DOHH2 (cell line): ENCODE measurements around the gene LONP2.

Experiments used
- H3F3A ChIP-seq: fragments of 200-600 bp; sonication (generic), shearing (Covaris generic); 2 replicates; pipeline ENCODE4 v1.6.0; 2016; ENCODE audit warnings: antibody characterized with exemption, mild to moderate bottlenecking; ENCODE audit not compliant: control insufficient read depth, insufficient read depth
- H3K27ac ChIP-seq: fragments of 200-600 bp; sonication (generic); 2 replicates; pipeline ENCODE4 v1.5.1; 2014; ENCODE audit warnings: low read depth, mild to moderate bottlenecking, low read length, moderate library complexity
- H3K27me3 ChIP-seq: fragments of 200-600 bp; sonication (generic); 2 replicates; pipeline ENCODE4 v1.6.1; 2014; ENCODE audit warnings: mild to moderate bottlenecking, low read length, mixed read lengths; ENCODE audit not compliant: control insufficient read depth
- H3K36me3 ChIP-seq: fragments of 200-600 bp; sonication (generic); 2 replicates; pipeline ENCODE4 v1.6.1; 2014; ENCODE audit warnings: mild to moderate bottlenecking, low read length, moderate library complexity, mixed read lengths; ENCODE audit not compliant: control insufficient read depth
- H3K4me1 ChIP-seq: fragments of 200-600 bp; sonication (generic); 2 replicates; pipeline ENCODE4 v1.6.1; 2014; ENCODE audit warnings: mild to moderate bottlenecking, low read length, mixed read lengths; ENCODE audit not compliant: control insufficient read depth
- H3K4me2 ChIP-seq: fragments of 200-600 bp; sonication (generic); 2 replicates; pipeline ENCODE4 v1.6.0; 2014; ENCODE audit warnings: mild to moderate bottlenecking, low read length, moderate library complexity
- H3K4me3 ChIP-seq: fragments of 200-600 bp; sonication (generic); 2 replicates; pipeline ENCODE4 v1.5.1; 2014; ENCODE audit warnings: mild to moderate bottlenecking, low read length, mixed read lengths
- H3K79me2 ChIP-seq: fragments of 200-600 bp; sonication (generic); 2 replicates; pipeline ENCODE4 v1.6.1; 2014; ENCODE audit warnings: mild to moderate bottlenecking, low read length, mixed read lengths; ENCODE audit not compliant: control insufficient read depth
- H3K9me2 ChIP-seq: fragments of 200-600 bp; sonication (generic); replicated peaks from 2 replicates; pipeline ENCODE4 v1.6.1; 2014; ENCODE audit warnings: mild to moderate bottlenecking, low read length, mixed read lengths; ENCODE audit not compliant: control insufficient read depth
- H3K9me3 ChIP-seq: fragments of 200-600 bp; sonication (generic); 2 replicates; pipeline ENCODE4 v1.6.1; 2014; ENCODE audit warnings: antibody characterized with exemption, low read length, mixed read lengths; ENCODE audit not compliant: control insufficient read depth, insufficient read depth
- H4K20me1 ChIP-seq: fragments of 200-600 bp; sonication (generic); 2 replicates; pipeline ENCODE4 v1.6.0; 2014; ENCODE audit warnings: low read depth, mild to moderate bottlenecking, antibody characterized with exemption, low read length, moderate library complexity; ENCODE audit not compliant: control insufficient read depth, insufficient read depth
- EZH2phosphoT487 ChIP-seq: fragments of 200-600 bp; sonication (generic); IDR thresholded peaks from 2 replicates; pipeline ENCODE4 v1.6.1; 2017; ENCODE audit warnings: borderline replicate concordance, mild to moderate bottlenecking, antibody characterized with exemption, low read length, moderate library complexity, mixed read lengths
- TF ChIP-seq, protein P1 (sequence below): fragments of 200-600 bp; sonication (generic); IDR thresholded peaks from one replicate; pipeline ENCODE4 v1.5.1; 2014; ENCODE audit warnings: antibody characterized with exemption, mild to moderate bottlenecking, low read depth, low read length; ENCODE audit not compliant: poor library complexity, severe bottlenecking

Gene LONP2

GRCh38 chr16:48217708-48218107, 26.4 kb upstream of the LONP2 start:
- Histone ChIP-seq H3K4me1 (no peaks in the 10 kb centered on the region), H3K36me3 (no peaks in the 10 kb centered on the region), H3K27me3 (no peaks in the 10 kb centered on the region), H3K4me3 (no peak overlapping the region), H3F3A (no peaks in the 10 kb centered on the region), H3K4me2 (no peak overlapping the region), H3K27ac (no peak overlapping the region), H3K9me2 (no peaks in the 10 kb centered on the region), H3K79me2 (no peaks in the 10 kb centered on the region), H3K9me3 (no peaks in the 10 kb centered on the region), H4K20me1 (no peaks in the 10 kb centered on the region)
- TF ChIP-seq EZH2phosphoT487, result no peak
- TF ChIP-seq, protein P1, sequence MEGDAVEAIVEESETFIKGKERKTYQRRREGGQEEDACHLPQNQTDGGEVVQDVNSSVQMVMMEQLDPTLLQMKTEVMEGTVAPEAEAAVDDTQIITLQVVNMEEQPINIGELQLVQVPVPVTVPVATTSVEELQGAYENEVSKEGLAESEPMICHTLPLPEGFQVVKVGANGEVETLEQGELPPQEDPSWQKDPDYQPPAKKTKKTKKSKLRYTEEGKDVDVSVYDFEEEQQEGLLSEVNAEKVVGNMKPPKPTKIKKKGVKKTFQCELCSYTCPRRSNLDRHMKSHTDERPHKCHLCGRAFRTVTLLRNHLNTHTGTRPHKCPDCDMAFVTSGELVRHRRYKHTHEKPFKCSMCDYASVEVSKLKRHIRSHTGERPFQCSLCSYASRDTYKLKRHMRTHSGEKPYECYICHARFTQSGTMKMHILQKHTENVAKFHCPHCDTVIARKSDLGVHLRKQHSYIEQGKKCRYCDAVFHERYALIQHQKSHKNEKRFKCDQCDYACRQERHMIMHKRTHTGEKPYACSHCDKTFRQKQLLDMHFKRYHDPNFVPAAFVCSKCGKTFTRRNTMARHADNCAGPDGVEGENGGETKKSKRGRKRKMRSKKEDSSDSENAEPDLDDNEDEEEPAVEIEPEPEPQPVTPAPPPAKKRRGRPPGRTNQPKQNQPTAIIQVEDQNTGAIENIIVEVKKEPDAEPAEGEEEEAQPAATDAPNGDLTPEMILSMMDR, result no peak

GRCh38 chr16:48218473-48218872, 25.6 kb upstream of the LONP2 start:
- Histone ChIP-seq H3K4me2 (no peak overlapping the region), H3K36me3 (no peaks in the 10 kb centered on the region), H3F3A (no peaks in the 10 kb centered on the region), H3K9me2 (no peaks in the 10 kb centered on the region), H3K27ac (no peak overlapping the region), H3K4me1 (no peaks in the 10 kb centered on the region), H3K4me3 (no peak overlapping the region), H3K9me3 (no peaks in the 10 kb centered on the region), H3K79me2 (no peaks in the 10 kb centered on the region), H3K27me3 (no peaks in the 10 kb centered on the region), H4K20me1 (no peaks in the 10 kb centered on the region)
- TF ChIP-seq EZH2phosphoT487, result no peak
- TF ChIP-seq, protein P1, result no peak

- no peaks in the 10 kb centered on the region for H3K79me2 ChIP-seq
- H3K4me3 ChIP-seq, result no peak overlapping the region
- no peaks in the 10 kb centered on the region for H3F3A ChIP-seq
- no peaks in the 10 kb centered on the region for H3K4me1 ChIP-seq
- TF ChIP-seq, protein P1, result no peak
- H4K20me1 ChIP-seq, result no peaks in the 10 kb centered on the region
- H3K9me2 ChIP-seq, result no peaks in the 10 kb centered on the region
- H3K36me3 ChIP-seq, result no peaks in the 10 kb centered on the region
- no peaks in the 10 kb centered on the region for H3K9me3 ChIP-seq
- no peak overlapping the region for H3K4me2 ChIP-seq
- H3K27ac ChIP-seq, result no peak overlapping the region
- no peaks in the 10 kb centered on the region for H3K27me3 ChIP-seq
These were observed 23.2 kb upstream of the LONP2 start for GRCh38 chr16:48220891-48221290.

GRCh38 chr16:48223490-48223889, 20.6 kb upstream of the LONP2 start:
- no peaks in the 10 kb centered on the region for H3K36me3 ChIP-seq
- no peak overlapping the region for H3K4me3 ChIP-seq
- no peak for TF ChIP-seq EZH2phosphoT487
- TF ChIP-seq, protein P1, result no peak
- no peaks in the 10 kb centered on the region for H3K9me3 ChIP-seq
- no peaks in the 10 kb centered on the region for H4K20me1 ChIP-seq
- no peaks in the 10 kb centered on the region for H3K9me2 ChIP-seq
- H3K4me1 ChIP-seq, result no peaks in the 10 kb centered on the region
- no peaks in the 10 kb centered on the region for H3F3A ChIP-seq
- H3K79me2 ChIP-seq, result no peaks in the 10 kb centered on the region
- H3K27ac ChIP-seq, result no peak overlapping the region
- no peak overlapping the region for H3K4me2 ChIP-seq
- no peaks in the 10 kb centered on the region for H3K27me3 ChIP-seq
